Measurements from ENCODE around the gene MRPS12. TPM values are rescaled to one million over a fixed set of nuclear protein-coding genes. Genes with fewer than 3 reads are reported as not detected.

The MRPS12 gene
- total RNA-seq, 1 donor, result 25.7 TPM

GRCh38 chr19:38904581-38905539, 25.9 kb upstream of the MRPS12 start:
- Histone ChIP-seq H3K4me3 (ENCODE audit: insufficient read depth, low read length) (no peak overlapping the region), H3K27ac (ENCODE audit: low read depth, low read length) (no peak overlapping the region), H3K36me3 (ENCODE audit: insufficient read depth, low read length) (peaks cover 2% of the 10 kb centered on the region), H3K4me2 (ENCODE audit: insufficient read depth, low read length) (no peak overlapping the region), H4K20me1 (ENCODE audit: insufficient read depth, low read length) (no peaks in the 10 kb centered on the region), H3K79me2 (ENCODE audit: insufficient read depth, low read length) (peaks cover 29% of the 10 kb centered on the region), H3K4me1 (ENCODE audit: insufficient read depth, low read length) (peaks cover 10% of the 10 kb centered on the region), H3K27me3 (ENCODE audit: insufficient read depth, low read length) (no peaks in the 10 kb centered on the region), H3K9me3 (ENCODE audit: low read depth, low read length) (no peaks in the 10 kb centered on the region), H2AFZ (ENCODE audit: low read length) (no peak overlapping the region)
- no peak for TF ChIP-seq CTCF (IDR thresholded peaks at IDR 0.05; ENCODE audit: extremely low read depth, low read depth, low read length)
- DNase-seq (ENCODE audit: insufficient read length, low spot score, missing footprints), result peak; percentile 57

GRCh38 chr19:38905620-38906019, 25.1 kb upstream of the MRPS12 start:
- H3K4me2 ChIP-seq (ENCODE audit: insufficient read depth, low read length), result no peak overlapping the region
- DNase-seq (ENCODE audit: insufficient read length, low spot score, missing footprints), result peak; percentile 66
- no peaks in the 10 kb centered on the region for H4K20me1 ChIP-seq (ENCODE audit: insufficient read depth, low read length)
- H3K4me1 ChIP-seq (ENCODE audit: insufficient read depth, low read length), result peaks cover 4% of the 10 kb centered on the region
- H3K27me3 ChIP-seq (ENCODE audit: insufficient read depth, low read length), result no peaks in the 10 kb centered on the region
- peaks cover 2% of the 10 kb centered on the region for H3K36me3 ChIP-seq (ENCODE audit: insufficient read depth, low read length)
- H2AFZ ChIP-seq (ENCODE audit: low read length), result no peak overlapping the region
- peaks cover 22% of the 10 kb centered on the region for H3K79me2 ChIP-seq (ENCODE audit: insufficient read depth, low read length)
- no peak overlapping the region for H3K4me3 ChIP-seq (ENCODE audit: insufficient read depth, low read length)
- no peak overlapping the region for H3K27ac ChIP-seq (ENCODE audit: low read depth, low read length)
- TF ChIP-seq CTCF (IDR thresholded peaks at IDR 0.05; ENCODE audit: extremely low read depth, low read depth, low read length), result no peak
- no peaks in the 10 kb centered on the region for H3K9me3 ChIP-seq (ENCODE audit: low read depth, low read length)

- no peak overlapping the region for H3K4me3 ChIP-seq (ENCODE audit: insufficient read depth, low read length)
- TF ChIP-seq CTCF (IDR thresholded peaks at IDR 0.05; ENCODE audit: extremely low read depth, low read depth, low read length), result no peak
- H3K27ac ChIP-seq (ENCODE audit: low read depth, low read length), result no peak overlapping the region
- H3K9me3 ChIP-seq (ENCODE audit: low read depth, low read length), result no peaks in the 10 kb centered on the region
- H3K36me3 ChIP-seq (ENCODE audit: insufficient read depth, low read length), result peaks cover 2% of the 10 kb centered on the region
- DNase-seq (ENCODE audit: insufficient read length, low spot score, missing footprints), result no peak
- H3K4me1 ChIP-seq (ENCODE audit: insufficient read depth, low read length), result no peaks in the 10 kb centered on the region
- H3K27me3 ChIP-seq (ENCODE audit: insufficient read depth, low read length), result no peaks in the 10 kb centered on the region
- H4K20me1 ChIP-seq (ENCODE audit: insufficient read depth, low read length), result no peaks in the 10 kb centered on the region
- H3K4me2 ChIP-seq (ENCODE audit: insufficient read depth, low read length), result no peak overlapping the region
- H3K79me2 ChIP-seq (ENCODE audit: insufficient read depth, low read length), result peaks cover 10% of the 10 kb centered on the region
- no peak overlapping the region for H2AFZ ChIP-seq (ENCODE audit: low read length)
Measured at GRCh38 chr19:38907227-38907626, 23.5 kb upstream of the MRPS12 start.

- H3K4me1 ChIP-seq (ENCODE audit: insufficient read depth, low read length), result no peaks in the 10 kb centered on the region
- DNase-seq (ENCODE audit: insufficient read length, low spot score, missing footprints), result no peak
- no peaks in the 10 kb centered on the region for H4K20me1 ChIP-seq (ENCODE audit: insufficient read depth, low read length)
- H3K27me3 ChIP-seq (ENCODE audit: insufficient read depth, low read length), result no peaks in the 10 kb centered on the region
- no peaks in the 10 kb centered on the region for H3K9me3 ChIP-seq (ENCODE audit: low read depth, low read length)
- no peak overlapping the region for H2AFZ ChIP-seq (ENCODE audit: low read length)
- H3K27ac ChIP-seq (ENCODE audit: low read depth, low read length), result no peak overlapping the region
- peaks cover 10% of the 10 kb centered on the region for H3K79me2 ChIP-seq (ENCODE audit: insufficient read depth, low read length)
- no peak overlapping the region for H3K4me3 ChIP-seq (ENCODE audit: insufficient read depth, low read length)
- H3K36me3 ChIP-seq (ENCODE audit: insufficient read depth, low read length), result peaks cover 2% of the 10 kb centered on the region
- H3K4me2 ChIP-seq (ENCODE audit: insufficient read depth, low read length), result no peak overlapping the region
- TF ChIP-seq CTCF (IDR thresholded peaks at IDR 0.05; ENCODE audit: extremely low read depth, low read depth, low read length), result no peak
Measured at GRCh38 chr19:38907670-38908069, 23.1 kb upstream of the MRPS12 start.

All from osteoblast (primary cell).